NCI-H748 treated with DMSO at 0.1 percent for 48 hours (cell line): Measurements from ENCODE around the gene ULK2.
"Not testable (repeated sequence)": the region's sequence is repeated elsewhere in the genome, so short reads cannot be mapped to it uniquely, and the experiment has no call there.

Source experiments
- DNase-seq: peaks from one replicate; lab custom pipeline; 2025; lab: John Stamatoyannopoulos, UW

The ULK2 gene

GRCh38 chr17:19766421-19767270 lies 101.1 kb downstream of the ULK2 start:
- DNase-seq: peak; percentile 31

GRCh38 chr17:19766016-19766415 lies 101.7 kb downstream of the ULK2 start:
- no peak for DNase-seq

- DNase-seq: not testable (repeated sequence)
Observed at GRCh38 chr17:19763991-19764390, 103.7 kb downstream of the ULK2 start.

GRCh38 chr17:19763416-19763815 lies 104.3 kb downstream of the ULK2 start:
- no peak for DNase-seq

- DNase-seq: no peak
Observed at GRCh38 chr17:19762515-19762961, 105.2 kb downstream of the ULK2 start.

- DNase-seq: no peak
Observed at GRCh38 chr17:19760746-19761145, 107.0 kb downstream of the ULK2 start.

GRCh38 chr17:19759568-19760549 lies 107.9 kb downstream of the ULK2 start:
- no peak for DNase-seq

- DNase-seq: no peak
Observed at GRCh38 chr17:19757536-19758180, 110.1 kb downstream of the ULK2 start.

- no peak for DNase-seq
Observed at GRCh38 chr17:19756546-19756945, 111.2 kb downstream of the ULK2 start.

GRCh38 chr17:19755821-19756510 lies 111.8 kb downstream of the ULK2 start:
- no peak for DNase-seq

- no peak for DNase-seq
Observed at GRCh38 chr17:19755392-19755791, 112.3 kb downstream of the ULK2 start.

GRCh38 chr17:19753661-19754463 lies 113.9 kb downstream of the ULK2 start:
- peak; percentile 31 for DNase-seq

GRCh38 chr17:19753051-19753509 lies 114.7 kb downstream of the ULK2 start:
- DNase-seq: no peak

GRCh38 chr17:19752216-19753050 lies 115.3 kb downstream of the ULK2 start:
- DNase-seq: no peak

- no peak for DNase-seq
Observed at GRCh38 chr17:19750835-19751234, 116.9 kb downstream of the ULK2 start.

- no peak for DNase-seq
Observed at GRCh38 chr17:19750020-19750572, 117.6 kb downstream of the ULK2 start.

GRCh38 chr17:19748807-19749193 lies 118.9 kb downstream of the ULK2 start:
- DNase-seq: no peak

GRCh38 chr17:19747829-19748806 lies 119.6 kb downstream of the ULK2 start, which contains the start of gene ALDH3A1:
ALDH3A1 (minus strand) TSS chr17:19748298; CDS start chr17:19745129, 3,169 bp downstream.
- DNase-seq: no peak
